Inferior parietal cortex (tissue), 1 donor: ENCODE data around the gene CITED4.

Source experiments
- DNase-seq: peaks from one replicate; pipeline ENCODE4 v3.0.0-alpha.2; 2016; ENCODE audit errors: extremely low spot score

Gene CITED4

GRCh38 chr1:40853113-40853884, 8.9 kb downstream of the CITED4 start:
- DNase-seq = no peak

DNA sequence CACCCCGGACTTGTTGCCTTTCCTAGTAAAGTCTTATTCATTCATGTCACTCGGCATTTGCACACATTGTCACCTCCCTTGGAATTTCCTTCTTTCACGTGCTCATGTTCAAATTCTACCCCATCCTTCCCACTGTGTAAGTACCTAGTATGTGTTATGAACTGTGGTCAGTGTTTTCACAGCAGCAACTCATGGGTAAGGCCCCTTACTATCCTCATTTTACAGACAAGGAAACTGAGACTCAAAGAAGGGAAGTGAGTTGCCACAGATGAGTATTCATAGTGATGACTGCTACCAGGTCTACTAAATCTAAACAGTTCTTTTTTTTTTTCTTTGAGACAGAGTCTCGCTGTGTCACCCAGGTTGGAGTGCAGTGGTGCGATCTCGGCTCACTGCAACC, 10.5 kb downstream of the CITED4 start:
- DNase-seq = no peak

DNA sequence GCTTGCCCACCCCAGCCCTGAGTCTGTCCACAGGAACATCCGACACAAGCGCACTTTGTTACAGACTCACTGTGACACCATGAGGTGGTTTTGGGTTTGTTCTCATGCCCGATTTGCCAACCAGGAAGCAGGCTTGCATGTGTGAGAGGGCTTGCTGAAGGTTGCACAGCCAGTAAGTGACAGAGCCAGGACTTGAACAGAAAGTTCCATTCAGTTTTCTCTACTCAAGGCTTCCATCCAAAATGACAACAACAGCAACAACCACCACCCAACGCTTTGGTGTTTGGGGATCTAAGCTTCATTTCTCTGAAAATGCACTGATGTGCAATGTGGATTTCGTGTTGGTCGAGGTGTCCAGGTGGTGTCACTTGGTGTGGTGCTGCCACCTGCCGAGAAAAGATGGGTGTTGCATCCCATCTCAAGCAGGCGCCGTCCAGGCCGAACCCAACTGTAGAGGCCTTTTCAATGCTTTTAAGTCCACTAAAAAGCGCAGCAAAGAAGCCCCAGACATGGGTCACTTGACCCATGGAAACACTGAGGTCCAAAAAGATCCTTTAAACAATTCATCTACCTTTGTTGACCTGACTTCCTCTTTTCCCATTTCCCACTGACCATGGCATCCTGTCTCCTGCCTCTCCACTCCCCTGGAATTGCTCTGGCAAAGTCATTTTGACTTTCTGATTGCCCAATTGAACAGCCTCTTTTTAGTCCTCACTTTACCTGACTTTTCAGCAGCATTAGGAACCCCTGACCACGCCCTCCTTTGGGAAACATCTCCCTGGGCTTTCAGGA, 12.2 kb downstream of the CITED4 start:
- DNase-seq = peak; percentile 88

DNA sequence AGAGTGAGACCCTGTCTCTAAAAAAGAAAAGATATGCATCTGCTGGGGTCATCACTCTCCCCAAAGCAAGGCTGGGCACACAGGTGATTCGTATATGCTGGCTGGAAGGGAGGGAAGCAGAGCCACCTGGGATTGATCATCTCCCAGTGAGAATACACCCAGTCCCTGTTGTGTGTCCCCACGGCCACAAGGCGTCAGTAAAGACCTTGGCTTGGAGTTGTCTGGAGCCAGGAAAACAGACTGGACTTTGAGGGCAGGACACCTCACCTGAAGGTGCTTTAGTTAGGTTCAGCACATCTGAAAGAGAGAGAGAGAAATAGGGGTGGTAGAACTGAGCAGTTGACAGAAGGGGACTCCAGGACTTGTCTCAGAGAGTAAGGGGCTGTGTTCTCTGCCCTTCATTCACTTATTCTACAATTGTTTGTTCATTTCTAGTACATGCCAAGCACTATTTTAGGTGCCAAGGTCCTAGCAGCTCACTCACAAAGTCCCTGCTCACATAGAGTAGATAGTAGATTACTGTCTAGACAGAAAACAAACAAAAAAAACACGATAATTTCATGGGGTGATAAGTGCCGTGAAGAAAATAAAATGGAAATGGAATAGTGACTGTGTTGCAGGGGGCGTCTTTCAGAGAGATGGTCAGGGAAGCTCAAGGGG, 13.5 kb downstream of the CITED4 start:
- peak; percentile 76 for DNase-seq

GRCh38 chr1:40847023-40847745, 15.0 kb downstream of the CITED4 start:
- DNase-seq = no peak

- DNase-seq = no peak
These were observed 16.3 kb downstream of the CITED4 start for GRCh38 chr1:40845895-40846294.

DNA sequence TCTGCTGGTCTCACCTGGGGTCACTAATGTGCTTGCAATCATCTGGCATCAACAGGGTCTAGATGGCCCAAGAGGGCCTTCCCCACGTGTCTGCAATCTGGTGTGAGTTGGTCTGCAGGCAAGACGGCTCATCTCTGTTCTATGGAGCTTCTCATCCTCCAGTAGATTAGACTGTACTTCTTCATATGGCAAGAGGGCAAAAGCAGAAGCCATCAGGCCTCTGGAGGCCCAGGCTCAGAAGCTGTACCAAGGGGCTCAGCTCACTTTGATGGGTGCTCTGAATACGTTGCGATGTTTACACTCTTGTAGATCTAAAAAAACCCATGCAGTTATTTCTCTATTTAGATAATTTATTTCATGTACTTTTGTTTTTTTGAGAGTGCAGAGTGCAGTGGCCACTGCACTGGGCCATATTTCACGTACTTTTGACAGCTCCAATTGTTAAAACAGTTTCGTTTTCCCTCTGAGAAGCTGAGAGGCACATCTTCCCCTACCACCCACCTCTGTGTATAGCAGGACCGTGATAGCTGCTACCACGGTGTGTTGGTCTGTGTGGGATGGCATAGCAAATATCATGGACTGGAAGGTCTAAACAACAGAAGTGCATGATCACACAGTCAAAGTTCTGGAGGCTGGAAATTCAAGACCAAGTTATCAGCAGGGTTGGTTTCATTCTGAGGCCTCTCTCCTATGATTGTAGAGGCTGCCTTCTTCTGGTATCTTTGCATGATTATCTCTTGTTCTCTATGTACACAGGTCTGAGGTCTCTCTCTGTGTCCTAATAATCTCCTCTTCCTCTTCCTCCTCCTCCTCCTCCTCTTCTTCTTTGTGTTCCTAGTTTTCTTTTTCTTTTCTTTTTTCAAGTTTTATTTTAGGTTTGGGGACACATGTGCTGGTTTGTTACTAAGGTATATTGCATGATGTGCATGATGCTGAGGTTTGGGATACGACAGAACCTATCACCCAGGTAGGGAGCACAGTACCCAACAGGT, 17.0 kb downstream of the CITED4 start:
- no peak for DNase-seq

DNA sequence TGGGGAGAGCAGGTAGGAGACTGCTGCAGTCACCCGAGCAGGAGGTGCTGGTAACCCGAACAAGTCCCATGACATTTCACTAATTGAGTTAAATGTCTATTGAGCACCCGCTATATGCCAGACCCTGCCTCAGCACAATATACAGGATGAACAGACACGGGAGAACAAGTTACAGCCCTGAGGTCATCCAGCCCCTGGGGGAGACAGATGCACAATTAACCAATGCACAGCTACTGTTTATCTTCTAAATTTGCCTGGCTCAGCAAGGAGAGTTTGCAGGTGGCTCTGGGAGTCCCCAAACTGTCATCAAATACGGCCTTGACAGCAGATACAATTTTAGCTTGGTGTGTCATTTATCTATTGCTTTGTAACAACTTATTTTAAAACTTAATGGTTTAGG, 18.1 kb downstream of the CITED4 start:
- DNase-seq = no peak

DNA sequence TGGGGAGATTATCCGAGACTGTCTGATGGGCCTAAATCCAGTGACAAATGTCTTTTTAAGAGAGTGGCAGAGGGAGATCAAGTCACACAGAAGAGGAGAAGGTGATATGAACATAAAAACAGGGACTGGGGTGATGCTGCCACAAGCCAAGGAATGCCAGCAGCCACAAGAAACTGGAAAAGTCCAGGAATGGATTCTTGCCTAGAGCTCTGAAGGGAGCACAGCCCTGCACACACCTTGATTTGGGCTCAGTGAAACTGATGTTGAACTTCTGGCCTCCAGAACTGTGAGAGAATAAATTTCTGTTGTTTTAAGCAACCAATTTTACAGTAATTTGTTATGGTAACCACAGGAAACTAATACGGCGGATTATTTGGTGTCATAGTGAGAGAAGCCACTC, 19.5 kb downstream of the CITED4 start:
- DNase-seq = no peak

- no peak for DNase-seq
These were observed 20.0 kb downstream of the CITED4 start for GRCh38 chr1:40842207-40842606.

DNA sequence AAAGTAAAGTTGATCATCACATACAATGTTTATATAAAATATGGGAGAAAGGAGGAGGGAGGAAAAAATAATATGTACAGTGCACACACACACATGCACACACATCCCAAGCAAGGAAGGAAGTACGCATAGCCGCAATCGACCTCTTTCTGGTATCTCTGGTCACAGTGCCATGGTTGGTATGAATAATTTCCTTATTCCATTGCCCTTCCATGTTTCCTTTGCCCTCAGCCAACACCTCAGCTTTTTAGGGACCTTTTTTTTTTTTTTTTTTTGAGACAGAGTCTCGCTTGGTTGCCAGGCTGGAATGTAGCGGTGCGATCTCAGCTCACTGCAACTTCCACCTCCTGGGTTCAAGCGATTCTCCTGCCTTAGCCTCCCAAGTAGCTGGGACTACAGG, 20.6 kb downstream of the CITED4 start:
- DNase-seq = no peak

DNA sequence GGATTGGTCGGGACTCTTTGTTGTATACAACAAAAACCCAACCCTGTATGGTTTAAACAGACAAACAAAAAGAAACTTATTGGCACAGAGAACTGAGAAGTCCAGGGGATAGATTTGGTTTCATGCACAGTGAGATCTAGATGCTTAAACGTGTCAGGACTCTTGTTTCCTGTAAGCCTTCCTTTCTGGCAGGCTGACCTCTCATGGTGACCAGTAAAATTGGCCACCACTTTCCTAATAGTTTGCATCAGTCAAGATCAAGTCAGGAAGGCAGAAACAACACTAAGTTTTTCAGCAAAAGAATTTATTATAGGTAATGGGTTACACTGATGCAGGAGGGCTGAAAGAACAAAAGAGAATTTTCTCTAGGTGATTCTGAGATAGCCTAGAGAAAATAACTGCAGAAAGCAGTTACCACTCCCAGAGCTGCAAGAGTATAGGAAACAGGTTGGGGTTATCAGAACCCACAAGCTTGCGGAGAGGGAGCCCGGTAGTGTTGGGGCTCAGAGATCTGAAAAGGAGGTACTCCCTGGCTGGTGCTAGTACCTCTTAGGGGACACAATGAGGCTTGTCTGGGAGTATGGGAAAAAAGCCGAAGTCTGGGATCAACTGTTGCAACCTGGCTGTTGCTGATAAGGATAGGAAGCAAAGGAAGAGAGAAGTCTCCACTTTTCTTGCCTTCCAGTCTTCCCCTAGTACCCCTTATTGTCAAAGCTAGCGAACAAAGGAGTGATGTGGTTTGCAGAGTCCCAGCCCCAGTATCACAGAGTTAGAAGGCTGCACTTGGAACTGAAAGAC, 21.4 kb downstream of the CITED4 start:
- DNase-seq = no peak

DNA sequence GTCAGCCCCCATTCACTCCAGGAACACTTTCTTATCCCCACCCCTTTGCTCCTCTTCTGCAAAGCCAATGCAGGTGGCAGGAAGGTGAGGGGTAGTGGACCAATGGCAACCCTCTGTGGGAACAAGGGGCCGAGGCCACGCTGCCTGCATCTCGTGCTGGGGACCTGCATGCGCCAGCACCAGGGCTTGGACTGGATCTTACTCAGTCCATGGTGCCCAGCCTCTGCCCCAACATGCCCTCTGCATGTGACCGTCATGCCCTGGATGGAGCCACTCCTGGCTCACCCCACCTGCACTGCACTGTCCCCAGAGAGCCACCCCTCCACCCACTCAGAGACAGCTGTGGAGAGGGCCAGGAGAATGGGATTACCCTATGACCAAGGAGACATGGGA, 22.2 kb downstream of the CITED4 start:
- no peak for DNase-seq

DNA sequence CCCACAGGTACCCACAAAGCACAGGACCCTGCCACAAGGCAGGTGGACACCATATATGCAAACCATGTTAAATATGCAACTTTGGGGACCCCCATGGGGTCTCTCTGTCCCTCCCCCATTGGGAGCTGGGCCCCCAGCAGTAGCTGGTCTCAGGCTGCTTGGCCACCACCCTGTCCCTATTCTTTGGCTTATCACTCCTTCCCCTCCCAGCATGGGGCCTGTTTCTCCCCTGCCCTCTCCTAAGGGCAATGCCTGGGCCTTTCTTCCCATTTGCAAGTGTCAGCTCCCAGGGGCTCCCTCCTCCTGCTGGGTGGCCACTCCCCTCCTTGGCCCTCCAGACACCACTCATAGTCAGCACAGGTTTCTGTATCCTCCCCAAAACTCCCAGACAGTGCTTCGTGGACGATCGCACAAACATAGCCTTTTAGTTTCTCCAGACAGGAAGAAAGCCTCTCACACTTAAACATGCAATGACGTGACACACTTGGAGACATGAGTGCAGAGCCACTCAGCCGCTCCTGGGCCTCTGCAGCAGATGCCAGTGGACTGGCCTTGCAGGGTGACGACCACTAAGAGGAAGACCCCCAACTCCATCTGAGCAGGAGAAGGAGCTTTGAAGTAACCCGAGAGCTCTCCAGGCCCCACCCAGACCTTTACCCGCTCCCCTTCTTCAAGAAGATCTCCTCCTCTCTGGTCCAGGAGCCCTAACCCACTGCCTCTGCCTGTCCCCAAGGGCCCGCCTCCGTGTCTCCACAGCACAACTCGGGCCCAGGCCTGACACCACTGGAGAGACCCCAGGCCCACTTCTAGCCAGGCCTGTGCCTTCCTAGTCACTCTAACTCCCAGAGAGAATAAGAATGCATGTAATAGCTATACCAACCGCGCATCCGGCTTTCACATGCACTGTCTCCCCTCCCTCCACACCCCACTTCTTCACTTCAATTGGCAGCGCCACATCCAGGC, 22.9 kb downstream of the CITED4 start:
- DNase-seq = no peak

DNA sequence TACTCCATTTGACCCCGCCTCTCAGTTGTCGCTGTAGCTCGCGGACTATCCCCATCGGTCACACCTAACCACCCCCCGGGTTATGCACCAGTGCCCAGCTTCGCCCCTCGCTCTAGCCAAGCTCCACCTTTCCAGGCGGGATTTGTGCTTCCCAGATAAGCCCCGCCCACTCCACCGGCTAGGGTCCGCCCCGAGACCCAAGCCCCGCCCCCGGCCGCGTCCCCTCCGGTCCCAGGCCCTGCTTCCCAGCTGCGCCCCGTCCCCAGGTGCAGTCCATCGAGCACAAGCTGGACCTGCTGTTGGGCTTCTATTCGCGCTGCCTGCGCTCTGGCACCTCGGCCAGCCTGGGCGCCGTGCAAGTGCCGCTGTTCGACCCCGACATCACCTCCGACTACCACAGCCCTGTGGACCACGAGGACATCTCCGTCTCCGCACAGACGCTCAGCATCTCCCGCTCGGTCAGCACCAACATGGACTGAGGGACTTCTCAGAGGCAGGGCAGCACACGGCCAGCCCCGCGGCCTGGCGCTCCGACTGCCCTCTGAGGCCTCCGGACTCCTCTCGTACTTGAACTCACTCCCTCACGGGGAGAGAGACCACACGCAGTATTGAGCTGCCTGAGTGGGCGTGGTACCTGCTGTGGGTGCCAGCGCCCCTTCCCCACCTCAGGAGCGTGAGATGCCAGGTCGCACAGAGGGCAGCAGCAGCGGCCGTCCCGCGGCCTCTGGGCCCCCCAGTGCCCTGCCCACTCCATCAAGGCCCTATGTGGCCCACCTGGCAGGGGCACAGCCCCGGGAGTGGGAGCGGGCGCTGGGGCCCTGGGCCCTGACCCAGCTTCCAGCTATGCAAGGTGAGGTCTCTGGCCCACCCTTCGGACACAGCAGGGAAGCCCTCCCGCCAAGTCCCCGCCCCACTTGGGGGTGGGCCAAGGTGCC, 23.9 kb downstream of the CITED4 start:
- no peak for DNase-seq

DNA sequence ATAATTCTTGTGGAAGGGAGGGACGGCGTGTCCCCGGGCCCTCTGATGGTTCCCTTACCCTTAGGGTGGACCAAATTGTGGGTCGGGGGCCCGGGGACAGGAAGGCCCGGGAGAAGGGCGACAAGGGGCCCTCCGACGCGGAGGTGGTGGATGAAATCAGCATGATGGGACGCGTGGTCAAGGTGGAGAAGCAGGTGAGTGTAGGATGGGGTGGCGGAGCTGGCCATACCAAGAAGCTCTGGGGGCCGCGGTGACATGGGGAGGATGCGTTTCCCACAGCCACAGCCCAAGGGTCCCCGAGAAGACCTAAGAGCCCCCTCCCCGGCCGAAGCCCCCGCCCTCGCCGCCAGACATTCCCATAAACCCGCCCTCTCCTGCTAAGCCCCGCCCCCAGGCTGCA, 24.6 kb downstream of the CITED4 start:
- no peak for DNase-seq

GRCh38 chr1:40836283-40836682, 25.9 kb downstream of the CITED4 start:
- no peak for DNase-seq
